Testis (tissue), 3 donors: ENCODE results near the gene LSS. TPM values are rescaled to one million over a fixed set of nuclear protein-coding genes. Genes with fewer than 3 reads are reported as not detected.

Experiments
- DNase-seq: peaks from one replicate; pipeline ENCODE4 v3.0.0-alpha.2; 2019
- H3K27ac ChIP-seq, 2 donors: fragments of 200-600 bp; sonication (generic); one replicate each; pipeline ENCODE4 v1.5.1; 2019
- H3K27me3 ChIP-seq: fragments of 200-600 bp; sonication (generic); one replicate; pipeline ENCODE4 v1.5.1; 2019
- H3K36me3 ChIP-seq: fragments of 200-600 bp; sonication (generic); one replicate; pipeline ENCODE4 v1.5.1; 2017; ENCODE audit warnings: low read depth; ENCODE audit errors: missing control alignments
- H3K4me1 ChIP-seq: fragments of 200-600 bp; sonication (generic); one replicate; pipeline ENCODE4 v1.5.1; 2019
- H3K4me3 ChIP-seq, 2 donors: fragments of 200-600 bp; sonication (generic); one replicate each; pipeline ENCODE4 v1.5.1; 2017 to 2019
- H3K9me3 ChIP-seq: fragments of 200-600 bp; sonication (generic); one replicate; pipeline ENCODE4 v1.5.1; 2017
- POLR2A ChIP-seq: fragments of 450-650 bp; IDR thresholded peaks from one replicate; pipeline ENCODE4 v1.6.1; 2017; ENCODE audit warnings: antibody characterized with exemption, mild to moderate bottlenecking, moderate library complexity
- WGBS, 2 donors: methylation state at CpG; one replicate each; pipeline ENCODE4 v1.1.5; 2018; 5-methylcytosine and 5-hydroxymethylcytosine counted together
- intact Hi-C: fragments of 100-400 bp; cut with DNase I; formaldehyde crosslinking; loops from one replicate; pipeline ENCODE4 v1.15.1; 2023; ENCODE audit warnings: low total_unique reads
- polyA plus RNA-seq: library from polyadenylated mRNA; stranded (reverse); fragments of 350-450 nt; fragmentation: Illumina TruSeq; extraction: RNeasy Lipid Tissue Mini Kit (QIAGEN cat#74804); gene quantifications from one replicate; pipeline ENCODE4 v1.2.3, GENCODE V29; 2014; ENCODE audit warnings: low read depth, low replicate concordance; ENCODE audit not compliant: insufficient read depth
- total RNA-seq, 2 donors: library from RNA; depleted of rRNA; stranded (reverse); fragments of >200 nt; gene quantifications; one replicate each; pipeline ENCODE4 v1.2.3, GENCODE V29; 2016
- TF ChIP-seq, protein P1 (sequence below), 3 experiments: fragments of 450-650 bp in 2 of 3; fragments of 200-600 bp in 1 of 3; sonication (generic) in 1 of 3; IDR thresholded peaks; one replicate each; pipeline ENCODE4 v1.5.1; 2016 to 2019; ENCODE audit warnings: antibody characterized with exemption in 3 of 3, mild to moderate bottlenecking in 2 of 3, moderate library complexity in 1 of 3

The LSS gene
- total and polyA plus RNA-seq, 3 donors from 2014 or later, result 35.6 to 152 (median 126) TPM

DNA sequence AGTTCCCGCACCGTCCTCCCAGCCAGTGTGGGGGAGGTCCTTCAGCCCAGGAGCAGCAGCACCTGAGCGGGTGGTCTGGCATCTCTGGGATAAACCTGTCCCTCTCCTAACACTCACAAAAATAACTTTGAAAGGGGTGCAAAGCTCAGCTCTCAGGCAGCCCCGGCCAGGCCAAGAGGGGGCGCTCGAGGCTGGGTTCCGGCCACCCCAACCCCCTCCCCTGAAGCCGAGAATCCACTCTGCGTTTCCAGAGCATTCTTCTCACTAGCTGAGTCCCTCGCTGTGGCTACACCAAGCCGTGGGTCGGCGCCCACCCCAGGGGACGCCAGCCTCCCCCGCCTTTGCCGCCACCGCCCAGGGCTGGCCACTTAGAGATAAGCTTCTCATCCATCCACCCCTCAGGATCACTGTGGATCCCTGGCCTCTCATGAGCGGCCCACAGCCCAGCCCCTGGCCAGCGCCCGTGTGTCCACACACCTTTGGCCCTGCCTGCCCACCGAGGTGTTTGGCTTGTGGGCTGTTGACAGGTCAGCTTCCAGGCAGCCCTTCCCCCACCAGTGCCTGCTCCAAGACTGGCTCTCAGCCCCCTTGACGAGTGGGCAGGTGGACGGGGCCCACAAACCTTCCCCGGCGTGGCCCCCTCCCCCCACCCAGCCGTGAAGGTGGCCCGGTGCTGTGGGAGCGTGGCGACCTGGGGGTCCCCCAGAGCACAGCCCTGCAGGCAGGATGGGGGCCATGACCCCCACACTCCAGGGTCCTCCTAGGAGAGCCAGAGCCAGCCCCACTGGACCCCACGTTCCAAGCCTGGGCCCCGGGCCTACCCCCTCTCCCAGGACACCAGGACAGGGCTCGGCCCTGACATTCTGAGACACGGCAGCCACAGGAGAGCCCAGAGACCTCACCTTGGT lies 75.1 kb downstream of the LSS start:
- intact Hi-C loops, result no loop called here
- TF ChIP-seq, protein P1, sequence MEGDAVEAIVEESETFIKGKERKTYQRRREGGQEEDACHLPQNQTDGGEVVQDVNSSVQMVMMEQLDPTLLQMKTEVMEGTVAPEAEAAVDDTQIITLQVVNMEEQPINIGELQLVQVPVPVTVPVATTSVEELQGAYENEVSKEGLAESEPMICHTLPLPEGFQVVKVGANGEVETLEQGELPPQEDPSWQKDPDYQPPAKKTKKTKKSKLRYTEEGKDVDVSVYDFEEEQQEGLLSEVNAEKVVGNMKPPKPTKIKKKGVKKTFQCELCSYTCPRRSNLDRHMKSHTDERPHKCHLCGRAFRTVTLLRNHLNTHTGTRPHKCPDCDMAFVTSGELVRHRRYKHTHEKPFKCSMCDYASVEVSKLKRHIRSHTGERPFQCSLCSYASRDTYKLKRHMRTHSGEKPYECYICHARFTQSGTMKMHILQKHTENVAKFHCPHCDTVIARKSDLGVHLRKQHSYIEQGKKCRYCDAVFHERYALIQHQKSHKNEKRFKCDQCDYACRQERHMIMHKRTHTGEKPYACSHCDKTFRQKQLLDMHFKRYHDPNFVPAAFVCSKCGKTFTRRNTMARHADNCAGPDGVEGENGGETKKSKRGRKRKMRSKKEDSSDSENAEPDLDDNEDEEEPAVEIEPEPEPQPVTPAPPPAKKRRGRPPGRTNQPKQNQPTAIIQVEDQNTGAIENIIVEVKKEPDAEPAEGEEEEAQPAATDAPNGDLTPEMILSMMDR (IDR thresholded peaks at IDR 0.05), result peak; percentile 44 to 73 (median 71)
- TF ChIP-seq POLR2A, result no peak
- H3K27ac ChIP-seq, result peak overlapping the region; percentile 84 to 88
- 54% methylated on average over 33 of the region's 33 CpGs; no CpG with 5 or more reads in 1 of the 2 donors for WGBS, 2 donors
- peaks cover 22% of the 10 kb centered on the region for H3K4me1 ChIP-seq
- H3K9me3 ChIP-seq, result no peaks in the 10 kb centered on the region
- no peaks in the 10 kb centered on the region for H3K36me3 ChIP-seq
- DNase-seq, result peak; percentile 73
- no peaks in the 10 kb centered on the region for H3K27me3 ChIP-seq
- no peak overlapping the region for H3K4me3 ChIP-seq

- WGBS, 2 donors, result 52 to 74% methylated on average over 7 to 18 of the region's 18 CpGs
- DNase-seq, result no peak
- H3K4me1 ChIP-seq, result peaks cover 26% of the 10 kb centered on the region
- intact Hi-C loops, result no loop called here
- no peaks in the 10 kb centered on the region for H3K9me3 ChIP-seq
- H3K27ac ChIP-seq, result peak overlapping the region; percentile 84 to 88
- H3K27me3 ChIP-seq, result no peaks in the 10 kb centered on the region
- no peak overlapping the region for H3K4me3 ChIP-seq
- TF ChIP-seq, protein P1 (IDR thresholded peaks at IDR 0.05), result no peak
- TF ChIP-seq POLR2A, result no peak
- no peaks in the 10 kb centered on the region for H3K36me3 ChIP-seq
Measured at GRCh38 chr21:46152927-46153246, 75.7 kb downstream of the LSS start.

GRCh38 chr21:46151989-46152926 lies 76.3 kb downstream of the LSS start:
- WGBS, 2 donors, result 74 to 79% methylated on average over 42 to 45 of the region's 45 CpGs
- intact Hi-C loops, result no loop called here
- DNase-seq, result peak; percentile 26

GRCh38 chr21:46151261-46151988 lies 77.1 kb downstream of the LSS start:
- DNase-seq, result peak; percentile 10
- H3K4me1 ChIP-seq, result peaks cover 26% of the 10 kb centered on the region
- TF ChIP-seq, protein P1 (IDR thresholded peaks at IDR 0.05), result no peak
- no peak for TF ChIP-seq POLR2A
- intact Hi-C loops, result no loop called here
- no peaks in the 10 kb centered on the region for H3K36me3 ChIP-seq
- no peaks in the 10 kb centered on the region for H3K27me3 ChIP-seq
- 89 to 92% methylated on average over 25 to 41 of the region's 47 CpGs for WGBS, 2 donors
- no peaks in the 10 kb centered on the region for H3K9me3 ChIP-seq
- no peak overlapping the region for H3K27ac ChIP-seq
- H3K4me3 ChIP-seq, result no peak overlapping the region

More at GRCh38 chr21:46151989-46152926, 76.3 kb downstream of the LSS start:
- Histone ChIP-seq H3K9me3 (no peaks in the 10 kb centered on the region), H3K4me1 (peaks cover 26% of the 10 kb centered on the region), H3K27ac (peak overlapping the region; percentile 84 to 88), H3K4me3 (no peak overlapping the region), H3K27me3 (no peaks in the 10 kb centered on the region), H3K36me3 (no peaks in the 10 kb centered on the region)
- no peak for TF ChIP-seq POLR2A
- TF ChIP-seq, protein P1 (IDR thresholded peaks at IDR 0.05), result no peak
